ENCODE data around the gene NUF2. TPM values are rescaled to one million over a fixed set of nuclear protein-coding genes. Genes with fewer than 3 reads are reported as not detected.

The NUF2 gene
- total RNA-seq, 2 experiments from 2014 or later: 86.1 to 92.5 TPM

- no peak for DNase-seq (ENCODE audit: low spot score)
- TF ChIP-seq EZH2phosphoT487 (IDR thresholded peaks at IDR 0.05; ENCODE audit: borderline replicate concordance, low read depth, low read length) (no peak), CTCF (conservative IDR thresholded peaks at IDR 0.05; ENCODE audit: low read length) (no peak)
- ChIA-PET CTCF (ENCODE audit: unreplicated experiment) (no interaction called here), POLR2A (interaction anchor here (1.4 kb wide), 1 partner anchor 13 kb away, joined by 4 read pairs; the partner anchor contains the start of gene NUF2)
- Histone ChIP-seq H2AFZ (ENCODE audit: low read length) (no peak overlapping the region), H3K4me3 (ENCODE audit: low read depth, low read length, poor library complexity, severe bottlenecking) (no peak overlapping the region), H3K9me2 (ENCODE audit: insufficient read depth, low read length) (no peaks in the 10 kb centered on the region), H3K36me3 (ENCODE audit: insufficient read depth, low read length) (peaks cover 100% of the 10 kb centered on the region), H3K4me2 (ENCODE audit: low read length) (no peak overlapping the region), H3K27ac (ENCODE audit: low read depth, low read length, poor library complexity, severe bottlenecking) (no peak overlapping the region), H3K79me2 (ENCODE audit: insufficient read depth, low read depth, low read length) (peaks cover 32% of the 10 kb centered on the region), H3K9me3 (ENCODE audit: low read length) (peaks cover 47% of the 10 kb centered on the region), H4K20me1 (ENCODE audit: insufficient read depth, low read length) (no peaks in the 10 kb centered on the region), H3K4me1 (ENCODE audit: insufficient read depth, low read length, poor library complexity, severe bottlenecking) (no peaks in the 10 kb centered on the region)
- BruUV-seq (replicated peaks): no TSS peak
- intact Hi-C loops (cut with micrococcal nuclease; ENCODE audit: unreplicated experiment): no loop called here
Measured at GRCh38 chr1:163335216-163335615, 13.5 kb downstream of the NUF2 start.

GRCh38 chr1:163337631-163338030 is 15.9 kb downstream of the NUF2 start:
- DNase-seq (ENCODE audit: low spot score): no peak
- Histone ChIP-seq H3K4me2 (ENCODE audit: low read length) (no peak overlapping the region), H4K20me1 (ENCODE audit: insufficient read depth, low read length) (no peaks in the 10 kb centered on the region), H3K36me3 (ENCODE audit: insufficient read depth, low read length) (peaks cover 99% of the 10 kb centered on the region), H3K4me3 (ENCODE audit: low read depth, low read length, poor library complexity, severe bottlenecking) (no peak overlapping the region), H3K27ac (ENCODE audit: low read depth, low read length, poor library complexity, severe bottlenecking) (no peak overlapping the region), H3K9me2 (ENCODE audit: insufficient read depth, low read length) (no peaks in the 10 kb centered on the region), H3K9me3 (ENCODE audit: low read length) (peaks cover 22% of the 10 kb centered on the region), H3K79me2 (ENCODE audit: insufficient read depth, low read depth, low read length) (peaks cover 13% of the 10 kb centered on the region; the same call in 1 of the 2 replicates), H3K4me1 (ENCODE audit: insufficient read depth, low read length, poor library complexity, severe bottlenecking) (no peaks in the 10 kb centered on the region), H2AFZ (ENCODE audit: low read length) (no peak overlapping the region)
- CTCF ChIA-PET (ENCODE audit: unreplicated experiment): no interaction called here
- BruUV-seq (replicated peaks): no TSS peak
- POLR2A ChIA-PET: interaction anchor here (1.0 to 1.2 kb wide), 2 partner anchors 9 to 12 kb away, joined by 3 to 7 read pairs; no protein-coding TSS in a partner anchor
- TF ChIP-seq CTCF (conservative IDR thresholded peaks at IDR 0.05; ENCODE audit: low read length) (no peak), EZH2phosphoT487 (IDR thresholded peaks at IDR 0.05; ENCODE audit: borderline replicate concordance, low read depth, low read length) (no peak)
- intact Hi-C loops (cut with micrococcal nuclease; ENCODE audit: unreplicated experiment): no loop called here

GRCh38 chr1:163346326-163346870 is 24.6 kb downstream of the NUF2 start:
- no TSS peak for BruUV-seq (replicated peaks)
- H2AFZ ChIP-seq (ENCODE audit: low read length): no peak overlapping the region
- TF ChIP-seq EZH2phosphoT487 (IDR thresholded peaks at IDR 0.05; ENCODE audit: borderline replicate concordance, low read depth, low read length): no peak
- no peak for TF ChIP-seq CTCF (conservative IDR thresholded peaks at IDR 0.05; ENCODE audit: low read length)
- no peak overlapping the region for H3K4me2 ChIP-seq (ENCODE audit: low read length)
- H4K20me1 ChIP-seq (ENCODE audit: insufficient read depth, low read length): no peaks in the 10 kb centered on the region
- no peaks in the 10 kb centered on the region for H3K79me2 ChIP-seq (ENCODE audit: insufficient read depth, low read depth, low read length)
- intact Hi-C loops (cut with micrococcal nuclease; ENCODE audit: unreplicated experiment): no loop called here
- no peaks in the 10 kb centered on the region for H3K4me1 ChIP-seq (ENCODE audit: insufficient read depth, low read length, poor library complexity, severe bottlenecking)
- no peak overlapping the region for H3K4me3 ChIP-seq (ENCODE audit: low read depth, low read length, poor library complexity, severe bottlenecking)
- H3K36me3 ChIP-seq (ENCODE audit: insufficient read depth, low read length): peaks cover 98% of the 10 kb centered on the region
- CTCF ChIA-PET (ENCODE audit: unreplicated experiment): no interaction called here
- DNase-seq (ENCODE audit: low spot score): no peak
- H3K9me2 ChIP-seq (ENCODE audit: insufficient read depth, low read length): no peaks in the 10 kb centered on the region
- H3K27ac ChIP-seq (ENCODE audit: low read depth, low read length, poor library complexity, severe bottlenecking): no peak overlapping the region
- POLR2A ChIA-PET: interaction anchor here (0.7 kb wide), 1 partner anchor 1460 kb away, joined by 3 read pairs; no protein-coding TSS in a partner anchor
- H3K9me3 ChIP-seq (ENCODE audit: low read length): no peaks in the 10 kb centered on the region

Data from OCI-LY7 (cell line).